Measurements from ENCODE around the gene MTUS2. TPM values are rescaled to one million over a fixed set of nuclear protein-coding genes. Genes with fewer than 3 reads are reported as not detected.

Gene MTUS2
- total RNA-seq, 1 donor from 2014 or later, result 6.8 TPM

DNA sequence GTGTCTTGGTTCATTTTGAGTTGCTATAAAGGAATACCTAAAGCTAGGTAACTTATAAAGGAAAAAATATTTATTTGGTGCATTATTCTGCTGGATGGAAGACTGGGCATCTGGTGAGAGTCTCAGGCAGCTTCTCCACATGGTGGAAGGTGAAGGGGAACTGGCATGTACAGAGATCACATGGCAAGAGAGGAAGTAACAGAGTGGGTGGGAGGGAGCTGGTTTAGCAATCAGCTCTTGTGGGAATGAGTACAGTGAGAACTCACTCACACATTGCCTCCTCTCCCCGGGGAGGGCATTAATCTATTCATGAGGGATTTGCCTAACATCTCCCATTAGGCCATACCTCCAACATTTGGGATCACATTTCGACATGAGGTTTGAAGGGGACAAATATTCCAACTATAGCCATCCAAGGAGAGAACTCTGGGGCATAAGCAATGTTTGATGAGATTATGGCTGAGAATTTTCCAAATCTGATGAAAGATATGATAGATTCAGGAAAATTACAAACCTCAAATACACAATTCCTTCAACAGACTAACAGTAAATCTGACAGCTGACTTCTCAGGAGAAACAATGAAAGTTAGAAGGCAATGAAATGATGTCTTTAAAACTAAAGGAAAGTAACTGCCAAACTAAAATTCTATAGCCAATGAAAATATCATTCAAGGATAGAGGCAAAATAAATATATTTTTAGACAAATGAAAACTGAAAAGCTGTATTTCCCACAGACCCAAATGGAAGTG, 52.5 kb downstream of the MTUS2 start:
- Mint-ChIP-seq H3K4me3 (ENCODE audit: unreplicated experiment) (no peak overlapping the region), H3K27ac (ENCODE audit: unreplicated experiment) (no peak overlapping the region), H3K9me3 (ENCODE audit: unreplicated experiment) (peaks cover 4% of the 10 kb centered on the region), H3K36me3 (ENCODE audit: unreplicated experiment) (peaks cover 19% of the 10 kb centered on the region), H3K4me1 (ENCODE audit: low read depth, unreplicated experiment) (no peaks in the 10 kb centered on the region), H3K27me3 (ENCODE audit: unreplicated experiment) (no peaks in the 10 kb centered on the region)
- TF ChIP-seq, protein P1, sequence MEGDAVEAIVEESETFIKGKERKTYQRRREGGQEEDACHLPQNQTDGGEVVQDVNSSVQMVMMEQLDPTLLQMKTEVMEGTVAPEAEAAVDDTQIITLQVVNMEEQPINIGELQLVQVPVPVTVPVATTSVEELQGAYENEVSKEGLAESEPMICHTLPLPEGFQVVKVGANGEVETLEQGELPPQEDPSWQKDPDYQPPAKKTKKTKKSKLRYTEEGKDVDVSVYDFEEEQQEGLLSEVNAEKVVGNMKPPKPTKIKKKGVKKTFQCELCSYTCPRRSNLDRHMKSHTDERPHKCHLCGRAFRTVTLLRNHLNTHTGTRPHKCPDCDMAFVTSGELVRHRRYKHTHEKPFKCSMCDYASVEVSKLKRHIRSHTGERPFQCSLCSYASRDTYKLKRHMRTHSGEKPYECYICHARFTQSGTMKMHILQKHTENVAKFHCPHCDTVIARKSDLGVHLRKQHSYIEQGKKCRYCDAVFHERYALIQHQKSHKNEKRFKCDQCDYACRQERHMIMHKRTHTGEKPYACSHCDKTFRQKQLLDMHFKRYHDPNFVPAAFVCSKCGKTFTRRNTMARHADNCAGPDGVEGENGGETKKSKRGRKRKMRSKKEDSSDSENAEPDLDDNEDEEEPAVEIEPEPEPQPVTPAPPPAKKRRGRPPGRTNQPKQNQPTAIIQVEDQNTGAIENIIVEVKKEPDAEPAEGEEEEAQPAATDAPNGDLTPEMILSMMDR (IDR thresholded peaks at IDR 0.05; ENCODE audit: partially characterized antibody, unreplicated experiment), result no peak
- DNase-seq, result no peak

DNA sequence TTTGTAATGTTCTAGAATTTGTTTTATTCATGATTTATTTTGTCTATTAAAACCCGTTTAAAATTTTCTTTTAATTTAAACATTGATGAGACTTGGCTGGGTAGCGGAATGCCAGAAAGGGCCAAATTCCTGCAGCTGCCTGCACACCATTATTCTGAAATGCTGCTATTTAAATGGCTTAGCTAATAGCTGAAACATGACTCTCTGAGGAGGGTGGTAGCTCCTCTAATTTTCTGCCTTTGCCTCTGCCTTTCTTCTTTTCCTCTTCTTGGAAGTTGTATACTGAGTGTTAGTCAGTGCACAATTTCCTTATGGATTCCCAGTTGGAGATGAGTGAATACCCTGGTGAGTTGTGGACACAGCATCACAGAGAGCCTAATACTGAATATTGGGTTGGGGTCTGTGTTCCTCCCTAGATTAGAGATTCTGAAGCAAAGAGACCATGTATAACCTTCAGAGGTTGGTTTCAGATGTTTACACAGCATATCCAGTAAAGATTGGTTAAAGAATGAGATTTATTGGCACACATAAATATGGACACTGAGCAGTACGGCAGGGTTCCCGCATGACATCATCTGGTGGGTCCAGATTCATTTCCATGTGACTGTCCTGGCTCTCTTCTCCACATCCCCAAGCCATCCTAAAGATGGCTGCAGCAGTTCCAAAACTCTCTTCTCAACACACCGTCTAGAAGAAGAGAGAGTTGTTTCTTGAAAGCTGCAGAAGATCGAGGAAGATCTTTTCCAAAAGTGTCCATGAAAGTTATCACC, 55.9 kb downstream of the MTUS2 start:
- TF ChIP-seq, protein P1 (IDR thresholded peaks at IDR 0.05; ENCODE audit: partially characterized antibody, unreplicated experiment), result no peak
- DNase-seq, result no peak
- Mint-ChIP-seq H3K27me3 (ENCODE audit: unreplicated experiment) (no peaks in the 10 kb centered on the region), H3K4me1 (ENCODE audit: low read depth, unreplicated experiment) (no peaks in the 10 kb centered on the region), H3K27ac (ENCODE audit: unreplicated experiment) (no peak overlapping the region), H3K4me3 (ENCODE audit: unreplicated experiment) (no peak overlapping the region), H3K9me3 (ENCODE audit: unreplicated experiment) (peaks cover 4% of the 10 kb centered on the region), H3K36me3 (ENCODE audit: unreplicated experiment) (peaks cover 19% of the 10 kb centered on the region)

GRCh38 chr13:28877408-28877807, 57.3 kb downstream of the MTUS2 start:
- H3K4me1 Mint-ChIP-seq (ENCODE audit: low read depth, unreplicated experiment), result no peaks in the 10 kb centered on the region
- H3K9me3 Mint-ChIP-seq (ENCODE audit: unreplicated experiment), result peaks cover 2% of the 10 kb centered on the region

GRCh38 chr13:28885181-28885580, 65.0 kb downstream of the MTUS2 start:
- DNase-seq, result no peak
- Mint-ChIP-seq H3K9me3 (ENCODE audit: unreplicated experiment) (no peaks in the 10 kb centered on the region), H3K36me3 (ENCODE audit: unreplicated experiment) (no peaks in the 10 kb centered on the region), H3K4me1 (ENCODE audit: low read depth, unreplicated experiment) (no peaks in the 10 kb centered on the region), H3K27me3 (ENCODE audit: unreplicated experiment) (peaks cover under 1% of the 10 kb centered on the region), H3K27ac (ENCODE audit: unreplicated experiment) (no peak overlapping the region), H3K4me3 (ENCODE audit: unreplicated experiment) (no peak overlapping the region)
- TF ChIP-seq, protein P1 (IDR thresholded peaks at IDR 0.05; ENCODE audit: partially characterized antibody, unreplicated experiment), result no peak

More at GRCh38 chr13:28877408-28877807, 57.3 kb downstream of the MTUS2 start:
- H3K36me3 Mint-ChIP-seq (ENCODE audit: unreplicated experiment), result peaks cover 9% of the 10 kb centered on the region
- TF ChIP-seq, protein P1 (IDR thresholded peaks at IDR 0.05; ENCODE audit: partially characterized antibody, unreplicated experiment), result no peak
- no peaks in the 10 kb centered on the region for H3K27me3 Mint-ChIP-seq (ENCODE audit: unreplicated experiment)
- no peak overlapping the region for H3K27ac Mint-ChIP-seq (ENCODE audit: unreplicated experiment)
- H3K4me3 Mint-ChIP-seq (ENCODE audit: unreplicated experiment), result no peak overlapping the region
- no peak for DNase-seq

All from glutamatergic neuron (in vitro differentiated cells).